GM21367 (cell line): ENCODE data around the gene KLK1.
A peak's percentile ranks its signal among the peaks of the same experiment; 100 is the strongest.

Experiments
- ATAC-seq: cut with Tn5 transposase; IDR thresholded peaks from one replicate; pipeline ENCODE4 v1.9.1; 2021; ENCODE audit not compliant: unreplicated experiment

KLK1 gene

GRCh38 chr19:50836543-50837195 is 13.1 kb upstream of the KLK1 start:
- no peak for ATAC-seq

- ATAC-seq: peak; percentile 87
Measured at GRCh38 chr19:50835785-50836542, 12.4 kb upstream of the KLK1 start.

GRCh38 chr19:50835103-50835784 is 11.7 kb upstream of the KLK1 start:
- ATAC-seq: no peak

- ATAC-seq: no peak
Measured at GRCh38 chr19:50833802-50834167, 10.2 kb upstream of the KLK1 start.

GRCh38 chr19:50833117-50833801 is 9.7 kb upstream of the KLK1 start, which contains the start of gene KLK15:
TSS of gene KLK15 (minus strand) at chr19:50833574. CDS start at chr19:50831492, 2,082 bp downstream.
- no peak for ATAC-seq

GRCh38 chr19:50832666-50833065 is 9.1 kb upstream of the KLK1 start:
- no peak for ATAC-seq

GRCh38 chr19:50831026-50831396 is 7.4 kb upstream of the KLK1 start:
- no peak for ATAC-seq

- no peak for ATAC-seq
Measured at GRCh38 chr19:50830266-50831025, 6.9 kb upstream of the KLK1 start.

- no peak for ATAC-seq
Measured at GRCh38 chr19:50829801-50830200, 6.2 kb upstream of the KLK1 start.

GRCh38 chr19:50827476-50827875 is 3.9 kb upstream of the KLK1 start:
- ATAC-seq: no peak

GRCh38 chr19:50826492-50827240 is 3.1 kb upstream of the KLK1 start:
- ATAC-seq: no peak

GRCh38 chr19:50822661-50823208 is 852 bp downstream of the KLK1 start:
- no peak for ATAC-seq

GRCh38 chr19:50821622-50822021 is 2.0 kb downstream of the KLK1 start:
- no peak for ATAC-seq

- ATAC-seq: no peak
Measured at GRCh38 chr19:50821248-50821612, 2.4 kb downstream of the KLK1 start.

GRCh38 chr19:50820549-50821247 is 2.9 kb downstream of the KLK1 start:
- ATAC-seq: no peak

GRCh38 chr19:50820086-50820485 is 3.5 kb downstream of the KLK1 start:
- ATAC-seq: no peak

- ATAC-seq: no peak
Measured at GRCh38 chr19:50819636-50820035, 4.0 kb downstream of the KLK1 start.

GRCh38 chr19:50818859-50819472 is 4.6 kb downstream of the KLK1 start:
- no peak for ATAC-seq
